Activated B cell treated with CpG ODN at 0.5 μM for 24 hours (primary cell): ENCODE results near the gene NAGLU. TPM values are rescaled to one million over a fixed set of nuclear protein-coding genes. Genes with fewer than 3 reads are reported as not detected.
"Not testable (repeated sequence)": the region's sequence is repeated elsewhere in the genome, so short reads cannot be mapped to it uniquely, and the experiment has no call there.

Experiments
- ATAC-seq: fragments of 200-7000 bp; cut with Tn5 transposase; one replicate; pipeline ENCODE4 v1.10.0; 2021; ENCODE audit warnings: low read depth, mild to moderate bottlenecking, moderate library complexity
- CTCF ChIA-PET: fragments of 350-600 bp; sonication (Branson Sonifier 250); formaldehyde crosslinking; loops from one replicate; lab custom pipeline; 2021; ENCODE audit warnings: antibody characterized with exemption; lab: Charles Lee
- POLR2A ChIA-PET: fragments of 350-600 bp; sonication (Branson Sonifier 250); formaldehyde crosslinking; loops from one replicate; lab custom pipeline; 2021; ENCODE audit warnings: antibody characterized with exemption; lab: Charles Lee
- DNase-seq: peaks from one replicate; pipeline ENCODE4 v3.0.0; 2022
- H3K27ac Mint-ChIP-seq: one replicate; pipeline ENCODE4 v1.8.0; 2020; ENCODE audit warnings: mixed read lengths
- H3K27me3 Mint-ChIP-seq: one replicate; pipeline ENCODE4 v1.8.0; 2021; ENCODE audit warnings: mixed read lengths
- H3K36me3 Mint-ChIP-seq: one replicate; pipeline ENCODE4 v1.8.0; 2021; ENCODE audit warnings: low read depth, mixed read lengths
- H3K4me1 Mint-ChIP-seq: one replicate; pipeline ENCODE4 v1.8.0; 2021; ENCODE audit warnings: mixed read lengths
- H3K4me3 Mint-ChIP-seq: one replicate; pipeline ENCODE4 v1.8.0; 2020; ENCODE audit warnings: mild to moderate bottlenecking, mixed read lengths
- H3K9me3 Mint-ChIP-seq: one replicate; pipeline ENCODE4 v1.8.0; 2020; ENCODE audit warnings: mixed read lengths
- intact Hi-C: fragments of 100-400 bp; cut with micrococcal nuclease; formaldehyde crosslinking; loops from one replicate; pipeline ENCODE4 v1.15.1; 2024
- total RNA-seq: library from RNA; stranded (reverse); gene quantifications from 2 replicates; pipeline ENCODE4 v1.2.3, GENCODE V29; 2022
- TF ChIP-seq, protein P1 (sequence below): fragments of 200-600 bp; IDR thresholded peaks from one replicate; pipeline ENCODE4 v1.8.0; 2022; ENCODE audit warnings: antibody characterized with exemption, mild to moderate bottlenecking

NAGLU gene
- total RNA-seq, 1 donor from 2014 or later, result 33.9 TPM

DNA sequence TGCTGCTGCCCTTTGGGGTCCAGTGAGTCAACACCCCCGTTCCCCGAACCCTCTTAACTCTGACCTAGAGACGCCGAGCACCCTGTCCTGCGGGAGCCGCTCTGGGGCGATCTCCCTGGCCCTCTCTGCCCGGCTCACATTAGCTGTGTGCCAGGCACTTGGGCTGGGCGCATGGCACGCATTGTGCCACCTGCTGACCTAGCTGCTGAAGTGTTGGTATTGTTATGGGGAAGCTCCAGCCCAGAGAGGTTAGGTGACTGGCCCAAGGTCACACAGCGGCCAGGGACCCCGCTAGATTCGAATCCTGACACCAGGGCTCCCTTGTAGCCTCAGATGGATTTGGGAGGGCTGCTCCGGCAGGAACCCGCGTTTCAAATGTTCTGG lies 17.8 kb downstream of the NAGLU start:
- Mint-ChIP-seq H3K4me1 (peaks cover 32% of the 10 kb centered on the region), H3K27ac (peak overlapping the region; percentile 93), H3K4me3 (peak overlapping the region; percentile 93), H3K36me3 (peaks cover 2% of the 10 kb centered on the region), H3K9me3 (no peaks in the 10 kb centered on the region), H3K27me3 (no peaks in the 10 kb centered on the region)
- TF ChIP-seq, protein P1, sequence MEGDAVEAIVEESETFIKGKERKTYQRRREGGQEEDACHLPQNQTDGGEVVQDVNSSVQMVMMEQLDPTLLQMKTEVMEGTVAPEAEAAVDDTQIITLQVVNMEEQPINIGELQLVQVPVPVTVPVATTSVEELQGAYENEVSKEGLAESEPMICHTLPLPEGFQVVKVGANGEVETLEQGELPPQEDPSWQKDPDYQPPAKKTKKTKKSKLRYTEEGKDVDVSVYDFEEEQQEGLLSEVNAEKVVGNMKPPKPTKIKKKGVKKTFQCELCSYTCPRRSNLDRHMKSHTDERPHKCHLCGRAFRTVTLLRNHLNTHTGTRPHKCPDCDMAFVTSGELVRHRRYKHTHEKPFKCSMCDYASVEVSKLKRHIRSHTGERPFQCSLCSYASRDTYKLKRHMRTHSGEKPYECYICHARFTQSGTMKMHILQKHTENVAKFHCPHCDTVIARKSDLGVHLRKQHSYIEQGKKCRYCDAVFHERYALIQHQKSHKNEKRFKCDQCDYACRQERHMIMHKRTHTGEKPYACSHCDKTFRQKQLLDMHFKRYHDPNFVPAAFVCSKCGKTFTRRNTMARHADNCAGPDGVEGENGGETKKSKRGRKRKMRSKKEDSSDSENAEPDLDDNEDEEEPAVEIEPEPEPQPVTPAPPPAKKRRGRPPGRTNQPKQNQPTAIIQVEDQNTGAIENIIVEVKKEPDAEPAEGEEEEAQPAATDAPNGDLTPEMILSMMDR, result no peak
- intact Hi-C loops, result loop anchor here (1.0 kb wide), 4 partner anchors 8 to 55 kb away; partner anchors contain the start of genes COASY, NAGLU, RETREG3 and TUBG1
- DNase-seq (no peak), ATAC-seq (no peak)
- POLR2A ChIA-PET, result interaction anchor here (0.8 to 2.7 kb wide), 18 partner anchors 8 to 808 kb away, joined by 3 to 33 read pairs (median 4); partner anchors contain the start of genes BECN1, MLX, NAGLU and PSMC3IP
- CTCF ChIA-PET, result interaction anchor here (2.2 kb wide), 1 partner anchor 24 kb away, joined by 11 read pairs; the partner anchor contains the start of gene PSMC3IP

DNA sequence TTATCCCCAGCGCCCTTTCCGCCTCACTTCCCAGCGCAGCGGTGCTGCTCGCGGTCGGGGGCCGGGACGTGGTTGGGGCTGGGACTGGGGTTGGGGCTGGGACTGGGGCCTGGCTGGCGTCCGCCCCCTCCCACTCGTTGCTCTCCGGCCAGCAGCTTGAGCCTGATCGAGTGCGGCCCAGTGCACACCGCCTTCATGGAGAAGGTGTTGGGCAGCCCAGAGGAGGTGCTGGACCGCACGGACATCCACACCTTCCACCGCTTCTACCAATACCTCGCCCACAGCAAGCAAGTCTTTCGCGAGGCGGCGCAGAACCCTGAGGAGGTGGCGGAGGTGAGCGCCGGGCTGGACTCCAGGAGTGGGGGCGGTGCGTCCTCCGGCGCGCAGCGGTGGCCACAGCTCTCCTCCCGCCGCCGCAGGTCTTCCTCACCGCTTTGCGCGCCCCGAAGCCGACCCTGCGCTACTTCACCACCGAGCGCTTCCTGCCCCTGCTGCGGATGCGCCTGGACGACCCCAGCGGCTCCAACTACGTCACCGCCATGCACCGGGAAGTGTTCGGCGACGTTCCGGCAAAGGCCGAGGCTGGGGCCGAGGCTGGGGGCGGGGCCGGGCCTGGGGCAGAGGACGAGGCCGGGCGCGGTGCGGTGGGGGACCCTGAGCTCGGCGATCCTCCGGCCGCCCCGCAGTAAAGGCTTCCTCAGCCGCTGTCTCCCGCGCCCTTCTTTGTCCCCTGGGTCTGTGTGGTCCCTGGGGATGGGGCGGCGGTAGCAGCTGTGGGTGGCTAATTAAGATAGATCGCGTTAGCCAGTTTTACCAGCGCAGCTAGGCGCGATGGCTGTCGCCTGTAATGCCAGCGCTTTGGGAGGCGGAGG lies 18.4 kb downstream of the NAGLU start:
- Mint-ChIP-seq H3K4me3 (peak overlapping the region; percentile 93), H3K9me3 (no peaks in the 10 kb centered on the region), H3K4me1 (peaks cover 27% of the 10 kb centered on the region), H3K27ac (peak overlapping the region; percentile 93), H3K36me3 (peaks cover 2% of the 10 kb centered on the region), H3K27me3 (no peaks in the 10 kb centered on the region)
- CTCF ChIA-PET, result interaction anchor here (2.2 kb wide), 1 partner anchor 24 kb away, joined by 11 read pairs; the partner anchor contains the start of gene PSMC3IP
- TF ChIP-seq, protein P1, result no peak
- intact Hi-C loops, result loop anchor here (1.0 kb wide), 4 partner anchors 8 to 55 kb away; partner anchors contain the start of genes COASY, NAGLU, RETREG3 and TUBG1
- peak; percentile 88 for DNase-seq
- POLR2A ChIA-PET, result interaction anchor here (0.6 to 2.7 kb wide), 34 partner anchors 9 to 807 kb away, joined by 3 to 33 read pairs (median 4); partner anchors contain the start of genes BECN1, COA3, MLX and NAGLU
- peak; percentile 89 for ATAC-seq

DNA sequence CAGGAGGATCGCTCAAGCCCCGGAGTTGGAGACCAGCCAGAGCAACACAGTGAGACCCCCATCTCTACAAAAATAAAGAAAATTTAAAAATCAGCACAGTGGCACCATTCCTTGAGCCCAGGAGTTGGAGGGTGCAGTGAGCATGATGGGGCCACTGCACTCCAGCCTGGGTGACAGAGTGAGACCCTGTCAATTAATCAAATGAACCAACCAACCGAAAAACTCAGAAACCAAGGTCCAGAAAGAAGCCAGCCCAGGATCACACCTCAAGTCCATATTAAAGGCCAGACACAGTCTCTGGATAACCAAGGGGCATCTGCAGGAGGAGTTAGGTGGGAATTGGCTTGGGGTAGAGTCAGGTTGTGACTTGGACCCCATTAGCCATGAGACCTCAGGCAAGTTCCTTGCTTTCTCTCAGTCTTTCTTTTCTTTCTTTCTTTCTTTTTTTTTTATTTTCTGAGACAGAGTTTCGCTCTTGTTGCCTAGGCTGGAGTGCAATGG lies 19.1 kb downstream of the NAGLU start:
- Mint-ChIP-seq H3K9me3 (no peaks in the 10 kb centered on the region), H3K27me3 (no peaks in the 10 kb centered on the region), H3K4me3 (peak overlapping the region; percentile 93), H3K4me1 (peaks cover 27% of the 10 kb centered on the region), H3K36me3 (peaks cover 2% of the 10 kb centered on the region), H3K27ac (peak overlapping the region; percentile 93)
- ChIA-PET CTCF (interaction anchor here (2.2 kb wide), 1 partner anchor 23 kb away, joined by 11 read pairs; the partner anchor contains the start of gene PSMC3IP), POLR2A (interaction anchor here (0.6 to 2.7 kb wide), 30 partner anchors 8 to 807 kb away, joined by 3 to 33 read pairs (median 4); partner anchors contain the start of genes BECN1, COA3, MLX and NAGLU)
- DNase-seq, result no peak
- intact Hi-C loops, result no loop called here
- TF ChIP-seq, protein P1, result no peak
- ATAC-seq, result peak; percentile 4

DNA sequence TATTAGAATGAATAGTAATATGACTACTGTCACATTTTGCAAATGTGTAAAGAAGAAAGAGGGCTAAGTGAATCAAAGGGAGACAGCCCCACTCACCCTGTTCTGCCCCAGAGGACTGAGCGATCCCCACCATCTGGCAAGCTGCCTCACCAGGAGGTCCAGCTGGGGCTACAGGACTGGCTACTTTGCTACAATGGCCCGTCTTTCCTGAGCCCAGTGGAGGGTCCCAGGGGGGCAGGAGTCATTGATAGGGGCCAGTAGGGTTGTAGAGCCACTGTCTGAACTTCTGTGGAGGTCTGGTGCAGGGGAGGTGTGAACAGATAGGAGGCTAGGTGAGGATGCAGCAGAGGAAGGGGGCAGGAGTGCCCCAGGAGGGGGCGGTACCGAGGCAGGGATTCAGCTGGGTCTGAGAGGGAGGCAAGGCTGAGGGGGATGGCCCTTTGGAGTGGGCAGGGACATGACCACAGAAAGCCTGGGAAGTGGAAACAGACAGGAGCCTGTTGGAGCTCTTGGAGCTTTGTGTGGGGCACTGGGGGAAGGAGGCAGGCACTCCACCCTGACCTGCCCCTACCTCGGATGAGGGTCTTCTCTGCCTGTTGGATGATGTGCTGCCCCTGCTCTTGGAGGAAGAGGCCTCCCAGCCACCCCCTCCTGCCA lies 20.0 kb downstream of the NAGLU start:
- intact Hi-C loops, H3K4me3 Mint-ChIP-seq, H3K27me3 Mint-ChIP-seq, H3K9me3 Mint-ChIP-seq, H3K36me3 Mint-ChIP-seq, CTCF ChIA-PET, DNase-seq, H3K27ac Mint-ChIP-seq, ATAC-seq: not testable (repeated sequence)
- POLR2A ChIA-PET, result interaction anchor here (2.7 kb wide), 1 partner anchor 11 kb away, joined by 33 read pairs; the partner anchor contains the start of gene MLX
- H3K4me1 Mint-ChIP-seq, result peaks cover 30% of the 10 kb centered on the region

DNA sequence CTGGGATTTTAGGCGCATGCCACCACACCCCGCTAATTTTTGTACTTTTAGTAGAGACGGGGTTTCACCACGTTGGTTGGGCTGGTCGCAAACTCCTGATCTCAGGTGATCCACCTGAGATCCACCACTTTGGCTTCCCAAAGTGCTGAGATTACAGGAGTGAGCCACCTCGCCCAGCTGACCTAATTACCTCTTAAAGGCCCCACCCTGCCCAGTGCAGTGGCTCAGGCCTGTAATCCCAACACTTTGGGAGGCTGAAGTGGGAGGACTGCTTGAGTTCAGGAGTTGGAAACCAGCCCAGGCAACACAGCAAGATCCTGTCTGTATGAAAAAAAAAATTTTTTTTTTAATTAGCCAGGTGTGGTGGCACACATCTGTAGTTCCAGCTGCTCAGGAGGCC lies 23.0 kb downstream of the NAGLU start:
- Mint-ChIP-seq H3K4me1 (peaks cover 41% of the 10 kb centered on the region), H3K36me3 (peaks cover 16% of the 10 kb centered on the region), H3K27me3 (no peaks in the 10 kb centered on the region), H3K9me3 (no peaks in the 10 kb centered on the region), H3K4me3 (no peak overlapping the region), H3K27ac (no peak overlapping the region)
- intact Hi-C loops, result no loop called here
- ATAC-seq, result no peak
- POLR2A ChIA-PET, result interaction anchor here (1.1 kb wide), 1 partner anchor 11 kb away, joined by 5 read pairs; no protein-coding TSS in a partner anchor
- CTCF ChIA-PET, result no interaction called here
- no peak for DNase-seq
- TF ChIP-seq, protein P1, result no peak
